Measurements from ENCODE around the gene EPS8.
"Not testable (repeated sequence)": the region's sequence is repeated elsewhere in the genome, so short reads cannot be mapped to it uniquely, and the experiment has no call there.

Gene EPS8

GRCh38 chr12:15797818-15798217, 8.6 kb upstream of the EPS8 start:
- DNase-seq (ENCODE audit: low spot score), result no peak

DNA sequence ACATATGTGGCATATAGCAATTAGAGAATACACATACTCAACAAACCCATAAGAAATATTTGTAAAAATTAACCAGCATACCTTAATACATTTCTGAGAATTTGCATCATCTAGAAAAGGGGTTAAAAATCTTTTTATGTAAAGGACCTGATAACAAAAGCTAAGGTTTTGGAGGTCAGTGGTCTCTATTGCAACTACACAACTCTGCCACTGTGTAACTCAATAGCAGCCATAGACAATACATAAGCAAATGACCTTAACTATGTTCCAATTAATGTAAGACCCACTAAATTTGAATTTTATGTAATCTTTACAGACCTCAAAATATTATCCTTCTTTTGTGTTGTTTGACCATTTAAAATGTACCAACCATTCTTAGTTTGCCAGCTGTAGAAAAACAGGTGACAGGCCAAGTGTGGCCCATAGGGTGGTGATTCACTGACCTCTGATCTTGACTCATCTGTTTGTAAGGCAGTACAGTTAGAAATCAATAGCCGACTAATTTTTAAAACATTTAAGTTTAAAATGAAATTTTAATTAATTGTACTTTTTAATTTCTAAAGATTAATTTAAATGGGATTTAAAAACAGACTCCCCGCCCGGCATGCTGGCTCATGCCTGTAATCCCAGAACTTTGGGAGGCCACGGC, 7.4 kb upstream of the EPS8 start:
- DNase-seq (ENCODE audit: low spot score), result no peak

GRCh38 chr12:15794836-15795235, 5.6 kb upstream of the EPS8 start:
- DNase-seq (ENCODE audit: low spot score), result no peak

- DNase-seq (ENCODE audit: low spot score), result no peak
Observed at GRCh38 chr12:15794196-15794595, 5.0 kb upstream of the EPS8 start.

GRCh38 chr12:15788233-15789219, 662 bp downstream of the EPS8 start:
- no peak for DNase-seq (ENCODE audit: low spot score)

GRCh38 chr12:15787778-15788177, 1.4 kb downstream of the EPS8 start:
- no peak for DNase-seq (ENCODE audit: low spot score)

DNA sequence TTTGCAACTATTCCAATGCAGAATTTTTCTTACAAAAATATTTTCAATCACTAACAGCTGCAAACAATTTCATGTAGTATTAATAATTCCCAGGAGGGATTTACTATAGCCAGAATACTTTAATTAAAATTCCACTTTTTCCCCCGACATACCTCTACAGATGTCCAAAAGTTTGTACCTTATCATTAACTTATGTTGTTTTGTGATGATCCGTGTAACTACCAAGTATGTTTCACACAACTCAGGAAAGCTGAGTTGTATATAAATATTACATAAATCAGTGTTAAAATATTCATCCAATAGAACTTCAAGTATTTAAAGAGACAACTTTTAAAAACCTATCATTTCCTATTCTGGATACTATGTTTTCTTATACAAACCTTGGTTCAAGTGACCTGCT, 2.4 kb downstream of the EPS8 start:
- DNase-seq (ENCODE audit: low spot score), result no peak

GRCh38 chr12:15783288-15783687, 5.9 kb downstream of the EPS8 start:
- no peak for DNase-seq (ENCODE audit: low spot score)

DNA sequence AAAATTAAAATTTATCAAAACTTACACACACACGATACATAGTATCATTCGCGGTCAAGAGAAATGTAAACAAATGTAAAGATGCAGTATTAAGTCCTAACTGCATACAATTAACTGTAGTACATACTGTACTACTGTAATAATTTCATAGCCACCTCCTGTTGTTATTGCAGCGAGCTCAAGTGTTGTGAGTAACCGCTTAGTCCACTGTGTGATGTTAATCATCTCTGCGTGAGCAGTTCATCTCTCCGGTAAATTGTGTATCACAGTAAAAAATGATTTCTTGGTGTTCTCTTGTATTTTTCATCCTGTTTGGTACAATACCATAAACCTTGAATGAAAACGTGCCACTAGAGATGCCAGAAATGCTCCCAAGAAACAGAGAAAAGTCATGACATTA, 6.5 kb downstream of the EPS8 start:
- no peak for DNase-seq (ENCODE audit: low spot score)

- no peak for DNase-seq (ENCODE audit: low spot score)
Observed at GRCh38 chr12:15779925-15780324, 9.3 kb downstream of the EPS8 start.

GRCh38 chr12:15778126-15778525, 11.1 kb downstream of the EPS8 start:
- DNase-seq (ENCODE audit: low spot score), result no peak

- no peak for DNase-seq (ENCODE audit: low spot score)
Observed at GRCh38 chr12:15777355-15778012, 11.7 kb downstream of the EPS8 start.

DNA sequence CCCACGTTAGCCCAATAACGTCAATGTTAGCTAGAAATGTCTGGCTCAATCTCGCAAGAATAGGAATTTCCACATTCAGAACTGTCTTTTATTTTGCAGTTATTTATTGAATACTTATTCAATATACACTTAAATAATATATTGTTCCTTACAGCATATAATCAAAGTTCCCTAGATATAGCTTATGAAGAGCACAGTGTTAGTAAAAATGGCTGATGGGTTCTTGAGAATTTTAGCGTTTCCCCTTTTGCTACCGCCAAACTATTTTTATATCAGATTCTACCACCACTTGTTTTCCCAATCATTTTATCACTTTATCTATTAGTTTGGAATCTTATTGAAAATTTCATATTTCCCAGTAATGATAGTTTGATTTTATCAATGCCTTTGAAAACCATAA, 12.7 kb downstream of the EPS8 start:
- DNase-seq (ENCODE audit: low spot score), result no peak

DNA sequence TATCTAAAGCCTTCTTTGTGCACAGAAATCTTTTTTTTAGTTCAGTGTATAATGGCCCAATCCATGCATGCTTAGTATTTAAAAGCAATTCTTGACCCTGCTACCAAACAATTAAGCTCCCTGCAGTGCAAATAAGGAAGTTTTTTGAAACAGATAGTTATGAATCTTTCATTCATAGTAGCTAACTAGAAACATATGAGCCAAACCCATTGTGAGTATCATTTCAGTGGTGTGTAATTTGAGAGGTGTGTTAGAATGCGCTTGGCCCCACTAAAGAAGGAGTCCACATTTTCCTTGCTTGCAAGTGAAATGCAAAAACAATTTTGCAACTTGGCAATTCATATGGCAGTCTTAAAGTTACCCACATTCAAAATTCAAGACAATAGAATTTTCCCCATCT, 14.4 kb downstream of the EPS8 start:
- DNase-seq (ENCODE audit: low spot score), result no peak

- peak; percentile 41 for DNase-seq (ENCODE audit: low spot score)
Observed at GRCh38 chr12:15772405-15773018, 16.7 kb downstream of the EPS8 start.

DNA sequence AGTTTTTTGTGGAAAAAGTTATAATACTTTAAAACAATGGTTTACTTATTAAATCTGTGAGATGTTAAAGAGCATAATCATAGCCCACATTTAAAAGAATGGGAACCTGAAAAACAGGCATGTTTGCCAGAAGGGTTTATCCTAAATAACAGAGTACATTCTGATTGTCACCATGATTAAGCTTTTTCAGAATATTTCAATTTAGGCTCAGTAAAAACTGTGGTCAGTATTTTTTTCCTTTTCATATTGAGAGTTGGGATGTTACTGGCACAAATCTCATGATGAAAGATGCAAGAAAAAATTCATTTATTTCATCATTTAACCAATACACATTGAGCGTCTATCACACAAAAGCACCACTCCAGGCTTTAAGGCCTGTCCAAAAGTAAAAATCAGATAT, 18.6 kb downstream of the EPS8 start:
- DNase-seq (ENCODE audit: low spot score), result no peak

DNA sequence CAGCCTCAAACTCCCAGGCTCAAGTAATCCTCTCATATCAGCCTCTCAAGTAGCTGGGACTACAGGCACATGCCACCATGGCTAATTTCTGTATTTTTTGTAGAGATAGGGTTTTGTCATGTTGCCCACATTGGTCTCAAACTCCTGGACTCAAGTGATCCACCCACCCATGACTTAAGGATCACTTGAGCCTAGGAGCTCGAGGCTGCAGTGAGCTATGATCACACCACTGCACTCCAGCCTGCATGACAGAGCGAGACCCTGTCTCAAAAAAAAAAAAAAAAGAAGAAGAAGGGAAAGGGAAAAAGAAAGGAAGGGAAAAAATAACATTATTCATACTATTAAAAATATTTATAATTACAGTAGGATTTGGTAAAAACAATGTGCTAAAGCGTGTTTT, 19.2 kb downstream of the EPS8 start:
- no peak for DNase-seq (ENCODE audit: low spot score)

- DNase-seq (ENCODE audit: low spot score), result no peak
Observed at GRCh38 chr12:15769586-15769985, 19.6 kb downstream of the EPS8 start.

DNA sequence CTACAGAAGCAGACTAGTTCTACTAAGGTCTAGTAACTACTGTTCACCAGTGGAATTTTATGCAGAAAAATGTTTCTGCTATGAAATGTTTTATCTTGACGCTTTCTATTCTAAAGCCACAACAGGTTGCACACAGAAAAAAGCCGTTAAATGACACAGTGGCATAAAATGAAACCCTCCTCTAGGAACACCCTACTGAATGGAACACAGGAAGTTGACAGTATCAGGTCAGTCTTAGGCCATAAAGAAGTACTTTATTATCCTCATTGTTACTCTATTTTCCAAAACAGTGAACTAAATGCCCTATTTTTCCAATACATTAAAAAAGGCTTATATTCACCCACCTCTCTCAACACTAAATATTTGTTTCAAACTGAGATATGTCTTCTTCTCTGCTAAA, 21.9 kb downstream of the EPS8 start:
- DNase-seq (ENCODE audit: low spot score), result no peak

GRCh38 chr12:15763328-15763727, 25.9 kb downstream of the EPS8 start:
- no peak for DNase-seq (ENCODE audit: low spot score)

GRCh38 chr12:15762162-15762561, 27.0 kb downstream of the EPS8 start:
- not testable (repeated sequence) for DNase-seq (ENCODE audit: low spot score)

- no peak for DNase-seq (ENCODE audit: low spot score)
Observed at GRCh38 chr12:15757553-15758255, 31.5 kb downstream of the EPS8 start.

All from NAMALWA (cell line).